Karpas-422 (cell line): ENCODE results near the gene ADAMTS15. TPM values are rescaled to one million over a fixed set of nuclear protein-coding genes. Genes with fewer than 3 reads are reported as not detected.

Experiments used
- DNase-seq: peaks from one replicate; pipeline ENCODE4 v3.0.0-alpha.2; 2015
- H2AFZ ChIP-seq: fragments of 200-600 bp; sonication (generic); 2 replicates; pipeline ENCODE4 v1.6.1; 2014; ENCODE audit warnings: antibody characterized with exemption, low read length, mixed read lengths
- H3K27ac ChIP-seq: fragments of 200-600 bp; sonication (generic); 2 replicates; pipeline ENCODE4 v1.5.1; 2014; ENCODE audit warnings: mild to moderate bottlenecking, low read length, moderate library complexity
- H3K27me3 ChIP-seq: fragments of 200-600 bp; sonication (generic); 2 replicates; pipeline ENCODE4 v1.6.1; 2014; ENCODE audit warnings: low read length, mixed read lengths
- H3K36me3 ChIP-seq: fragments of 200-600 bp; sonication (generic); 2 replicates; pipeline ENCODE4 v1.6.1; 2014; ENCODE audit warnings: low read length, mixed read lengths; ENCODE audit not compliant: insufficient read depth
- H3K4me1 ChIP-seq: fragments of 200-600 bp; sonication (generic); 2 replicates; pipeline ENCODE4 v1.6.1; 2014; ENCODE audit warnings: mild to moderate bottlenecking, low read length, mixed read lengths
- H3K4me2 ChIP-seq: fragments of 200-600 bp; sonication (generic); 2 replicates; pipeline ENCODE4 v1.6.1; 2014; ENCODE audit warnings: low read length, low read depth, mild to moderate bottlenecking; ENCODE audit not compliant: poor library complexity, severe bottlenecking
- H3K4me3 ChIP-seq: fragments of 200-600 bp; sonication (generic); 2 replicates; pipeline ENCODE4 v1.5.1; 2014; ENCODE audit warnings: mild to moderate bottlenecking, antibody characterized with exemption, low read length, mixed read lengths
- H3K79me2 ChIP-seq: fragments of 200-600 bp; sonication (generic); 2 replicates; pipeline ENCODE4 v1.6.1; 2014; ENCODE audit warnings: mild to moderate bottlenecking, low read length, mixed read lengths
- H3K9ac ChIP-seq: fragments of 200-600 bp; sonication (generic); 2 replicates; pipeline ENCODE4 v1.6.0; 2014; ENCODE audit warnings: low read length
- H3K9me2 ChIP-seq: fragments of 200-600 bp; sonication (generic), shearing (Covaris generic); replicated peaks from 2 replicates; pipeline ENCODE4 v1.6.0; 2014; ENCODE audit warnings: mild to moderate bottlenecking, low read length, moderate library complexity; ENCODE audit not compliant: insufficient read depth
- H3K9me3 ChIP-seq: fragments of 300-700, 200-600 bp; sonication (generic); 2 replicates; pipeline ENCODE4 v1.6.1; 2014; ENCODE audit warnings: low read length, mixed read lengths
- H4K20me1 ChIP-seq: fragments of 200-600 bp; sonication (generic); 2 replicates; pipeline ENCODE4 v1.6.1; 2014; ENCODE audit warnings: mild to moderate bottlenecking, antibody characterized with exemption, low read length, low read depth; ENCODE audit not compliant: insufficient read depth
- total RNA-seq: library from RNA; depleted of rRNA; stranded (reverse); fragments of >200 nt; shearing (Covaris generic); gene quantifications from 2 replicates; pipeline ENCODE4 v1.2.3, GENCODE V29; 2014; ENCODE audit warnings: low replicate concordance

Gene ADAMTS15
- total RNA-seq, 1 experiment from 2014 or later, result not detected

DNA sequence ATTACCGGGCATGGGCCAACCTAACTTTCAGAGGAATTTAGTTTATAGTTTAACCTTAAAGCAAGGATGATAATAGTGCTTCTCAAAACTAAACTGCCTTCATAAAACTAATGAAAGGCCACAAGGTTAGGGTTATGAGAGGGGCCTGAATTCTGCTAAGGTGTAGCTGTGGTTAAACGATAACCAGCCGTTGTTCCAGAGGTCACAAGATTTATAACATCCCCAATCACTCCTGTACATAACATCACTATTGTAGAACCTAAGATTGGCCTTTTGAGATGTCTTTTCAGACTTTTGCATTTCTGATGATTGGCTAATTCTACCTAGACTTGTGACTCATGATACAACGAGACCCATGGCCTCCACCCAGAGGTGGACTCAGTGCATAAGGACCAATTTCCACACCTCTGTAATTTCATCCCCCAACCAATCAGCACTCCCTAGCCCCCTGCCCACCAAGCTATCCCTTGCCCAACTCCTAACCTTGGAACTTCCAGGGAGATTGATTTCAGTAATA lies 69.8 kb downstream of the ADAMTS15 start:
- DNase-seq, result no peak
- Histone ChIP-seq H3K4me3 (no peak overlapping the region), H3K27me3 (no peaks in the 10 kb centered on the region), H2AFZ (no peak overlapping the region), H3K4me1 (no peaks in the 10 kb centered on the region), H4K20me1 (no peaks in the 10 kb centered on the region), H3K79me2 (no peaks in the 10 kb centered on the region), H3K27ac (no peak overlapping the region), H3K9me3 (no peaks in the 10 kb centered on the region), H3K36me3 (no peaks in the 10 kb centered on the region), H3K9me2 (no peaks in the 10 kb centered on the region), H3K9ac (no peak overlapping the region), H3K4me2 (no peak overlapping the region)

DNA sequence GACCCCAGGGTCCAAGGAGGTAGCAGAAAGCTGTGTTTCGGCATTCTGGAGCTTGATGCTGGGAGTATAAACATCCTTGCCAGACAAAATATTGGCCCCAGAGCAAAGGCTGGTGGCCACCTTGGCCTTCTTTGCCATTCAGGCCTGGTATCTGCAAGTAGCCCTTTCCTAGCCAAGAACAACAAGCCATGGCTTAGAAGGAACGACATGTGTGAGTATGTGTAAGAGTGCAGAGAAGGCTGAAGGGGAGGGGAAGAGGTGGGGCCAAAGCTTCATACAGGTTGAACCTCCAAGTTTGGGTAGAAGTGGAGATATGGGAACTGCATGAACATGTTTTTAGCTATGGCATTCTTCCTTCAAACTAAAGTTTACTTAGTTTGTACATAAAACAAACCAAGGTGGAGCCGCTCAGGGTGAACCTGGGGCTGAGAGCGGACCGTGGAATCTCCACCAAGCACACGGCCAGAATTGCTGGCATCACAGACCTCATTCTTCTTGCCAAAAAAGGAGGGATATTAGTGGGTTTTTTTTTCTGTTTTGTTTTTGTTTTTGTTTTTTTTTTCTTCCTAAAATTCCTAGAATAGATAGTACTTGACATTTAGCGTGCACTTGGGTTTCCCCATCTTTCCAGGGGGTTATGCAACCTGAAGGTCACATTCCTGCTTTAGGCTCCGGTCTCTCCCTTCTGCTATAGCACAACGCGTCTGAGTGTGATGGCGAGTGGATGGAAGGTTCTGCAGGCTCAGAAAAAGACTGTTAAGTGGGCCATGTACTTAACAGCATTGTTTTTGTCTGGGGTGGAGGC lies 70.9 kb downstream of the ADAMTS15 start:
- no peak overlapping the region for H3K4me3 ChIP-seq

DNA sequence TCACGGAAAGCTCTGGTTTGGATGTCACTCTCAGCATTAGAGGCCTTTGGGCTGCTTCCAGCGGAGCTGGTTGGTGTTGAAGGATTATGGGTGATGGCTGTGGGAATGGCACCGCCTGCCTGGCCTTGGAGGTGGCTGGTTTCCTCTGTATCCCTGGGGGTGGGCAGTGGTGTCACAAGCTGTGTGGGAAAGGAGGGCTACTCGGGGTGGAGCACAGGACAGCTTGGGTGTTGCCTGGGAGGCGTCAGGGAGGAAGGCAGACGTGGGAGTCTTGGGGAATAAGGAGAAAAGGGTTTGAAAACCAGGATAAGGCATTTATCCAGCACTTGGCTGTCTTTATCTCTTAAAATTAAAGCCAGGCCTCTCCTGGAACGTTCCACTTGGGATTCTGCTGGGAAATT lies 71.8 kb downstream of the ADAMTS15 start:
- Histone ChIP-seq H3K4me1 (no peaks in the 10 kb centered on the region), H3K4me2 (no peak overlapping the region), H3K9ac (no peak overlapping the region), H3K9me3 (no peaks in the 10 kb centered on the region), H3K36me3 (no peaks in the 10 kb centered on the region), H3K4me3 (no peak overlapping the region), H2AFZ (no peak overlapping the region), H4K20me1 (no peaks in the 10 kb centered on the region), H3K27me3 (no peaks in the 10 kb centered on the region), H3K79me2 (no peaks in the 10 kb centered on the region), H3K9me2 (no peaks in the 10 kb centered on the region), H3K27ac (no peak overlapping the region)
- no peak for DNase-seq

More for the DNA sequence above, 70.9 kb downstream of the ADAMTS15 start:
- H2AFZ ChIP-seq, result no peak overlapping the region
- no peak overlapping the region for H3K4me2 ChIP-seq
- no peaks in the 10 kb centered on the region for H3K4me1 ChIP-seq
- DNase-seq, result no peak
- H3K27ac ChIP-seq, result no peak overlapping the region
- no peaks in the 10 kb centered on the region for H3K79me2 ChIP-seq
- no peak overlapping the region for H3K9ac ChIP-seq
- no peaks in the 10 kb centered on the region for H3K27me3 ChIP-seq
- no peaks in the 10 kb centered on the region for H4K20me1 ChIP-seq
- H3K9me3 ChIP-seq, result no peaks in the 10 kb centered on the region
- H3K9me2 ChIP-seq, result no peaks in the 10 kb centered on the region
- H3K36me3 ChIP-seq, result no peaks in the 10 kb centered on the region

DNA sequence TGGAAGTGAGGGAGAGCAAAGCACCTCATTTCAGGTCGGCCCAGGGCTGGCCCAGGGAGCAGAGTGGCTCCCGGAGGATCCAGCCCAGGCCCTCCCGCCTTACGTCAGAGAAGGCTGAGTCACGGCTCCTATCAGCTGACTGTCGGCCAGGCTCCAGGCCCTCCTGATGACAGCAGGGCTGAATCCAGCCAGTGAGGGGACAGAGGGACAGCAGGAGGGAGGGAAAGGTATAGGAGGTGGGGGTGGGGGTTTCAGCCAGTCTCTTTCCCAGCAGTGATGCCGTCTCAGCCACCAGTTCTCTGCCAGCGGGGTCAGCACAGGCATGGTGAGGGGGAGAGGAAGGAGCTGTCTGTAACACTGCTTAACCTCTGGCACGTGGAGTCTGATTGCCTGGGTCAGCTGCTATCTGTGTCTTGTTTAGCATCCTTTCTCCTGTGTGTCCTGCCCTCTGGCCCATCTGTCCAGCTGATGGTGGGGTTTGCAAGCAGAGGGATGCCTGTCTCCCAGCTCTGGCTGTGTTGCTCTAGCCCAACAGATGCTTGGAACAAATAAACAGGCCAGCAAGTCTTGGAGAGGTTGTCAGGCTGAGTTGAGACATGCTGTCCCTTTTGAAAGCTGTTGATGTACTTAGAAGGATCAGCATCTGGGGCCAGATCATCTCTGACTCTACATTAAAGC lies 74.0 kb downstream of the ADAMTS15 start:
- no peak overlapping the region for H2AFZ ChIP-seq
- no peak overlapping the region for H3K4me2 ChIP-seq
- H3K27ac ChIP-seq, result no peak overlapping the region
- no peaks in the 10 kb centered on the region for H3K9me2 ChIP-seq
- no peak overlapping the region for H3K4me3 ChIP-seq
- no peaks in the 10 kb centered on the region for H4K20me1 ChIP-seq
- H3K79me2 ChIP-seq, result no peaks in the 10 kb centered on the region
- H3K9me3 ChIP-seq, result no peaks in the 10 kb centered on the region
- H3K36me3 ChIP-seq, result no peaks in the 10 kb centered on the region
- no peaks in the 10 kb centered on the region for H3K27me3 ChIP-seq
- no peak for DNase-seq
- H3K4me1 ChIP-seq, result no peaks in the 10 kb centered on the region
- H3K9ac ChIP-seq, result no peak overlapping the region

DNA sequence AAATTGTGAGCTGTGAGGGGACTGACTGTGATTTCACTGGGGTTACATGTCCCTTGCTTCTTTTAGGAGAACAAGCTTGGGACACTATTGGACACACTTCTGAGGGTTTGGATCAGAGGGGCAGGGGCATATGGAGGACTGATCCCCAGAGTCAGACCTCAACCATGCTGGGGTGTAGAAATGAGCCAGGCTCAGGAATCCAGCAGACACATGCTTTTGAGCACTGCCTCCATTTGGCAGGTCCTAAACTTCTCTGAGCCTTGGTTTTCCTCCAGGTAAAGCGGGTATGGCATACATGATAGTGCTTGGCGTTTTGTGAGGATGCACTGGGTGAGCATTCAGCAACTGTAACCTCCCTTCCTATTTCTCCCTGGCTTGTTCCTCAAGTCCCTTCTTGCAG lies 74.7 kb downstream of the ADAMTS15 start:
- no peak overlapping the region for H3K9ac ChIP-seq

DNA sequence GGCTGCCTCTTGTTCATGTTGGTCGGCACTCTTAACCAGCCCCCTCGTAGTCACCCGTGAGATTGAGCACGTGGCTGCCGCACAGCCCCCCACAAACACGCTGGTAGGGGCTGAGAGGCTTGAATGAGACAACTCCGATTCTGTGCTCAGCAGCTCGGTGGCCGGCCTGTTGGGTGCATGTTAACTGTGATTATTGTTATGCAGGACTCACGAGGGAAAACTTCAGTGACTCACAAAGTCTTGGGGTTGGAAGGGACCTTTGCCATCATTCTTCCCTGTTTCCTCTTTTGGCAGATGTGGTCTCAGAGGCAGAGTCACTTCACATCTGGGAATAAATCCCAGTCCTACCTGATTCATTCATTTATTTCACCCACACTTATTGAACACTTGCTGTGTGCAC lies 75.2 kb downstream of the ADAMTS15 start:
- Histone ChIP-seq H3K27ac (no peak overlapping the region), H3K9me3 (no peaks in the 10 kb centered on the region), H2AFZ (no peak overlapping the region), H3K9me2 (no peaks in the 10 kb centered on the region), H4K20me1 (no peaks in the 10 kb centered on the region), H3K79me2 (no peaks in the 10 kb centered on the region), H3K36me3 (no peaks in the 10 kb centered on the region), H3K27me3 (no peaks in the 10 kb centered on the region), H3K9ac (no peak overlapping the region), H3K4me2 (no peak overlapping the region), H3K4me3 (no peak overlapping the region), H3K4me1 (no peaks in the 10 kb centered on the region)
- no peak for DNase-seq

More for the DNA sequence above, 74.7 kb downstream of the ADAMTS15 start:
- H3K9me3 ChIP-seq, result no peaks in the 10 kb centered on the region
- no peaks in the 10 kb centered on the region for H3K36me3 ChIP-seq
- H3K27ac ChIP-seq, result no peak overlapping the region
- H3K4me3 ChIP-seq, result no peak overlapping the region
- no peaks in the 10 kb centered on the region for H3K27me3 ChIP-seq
- DNase-seq, result no peak
- no peaks in the 10 kb centered on the region for H3K4me1 ChIP-seq
- no peaks in the 10 kb centered on the region for H3K79me2 ChIP-seq
- no peaks in the 10 kb centered on the region for H4K20me1 ChIP-seq
- H3K4me2 ChIP-seq, result no peak overlapping the region
- no peaks in the 10 kb centered on the region for H3K9me2 ChIP-seq
- no peak overlapping the region for H2AFZ ChIP-seq

DNA sequence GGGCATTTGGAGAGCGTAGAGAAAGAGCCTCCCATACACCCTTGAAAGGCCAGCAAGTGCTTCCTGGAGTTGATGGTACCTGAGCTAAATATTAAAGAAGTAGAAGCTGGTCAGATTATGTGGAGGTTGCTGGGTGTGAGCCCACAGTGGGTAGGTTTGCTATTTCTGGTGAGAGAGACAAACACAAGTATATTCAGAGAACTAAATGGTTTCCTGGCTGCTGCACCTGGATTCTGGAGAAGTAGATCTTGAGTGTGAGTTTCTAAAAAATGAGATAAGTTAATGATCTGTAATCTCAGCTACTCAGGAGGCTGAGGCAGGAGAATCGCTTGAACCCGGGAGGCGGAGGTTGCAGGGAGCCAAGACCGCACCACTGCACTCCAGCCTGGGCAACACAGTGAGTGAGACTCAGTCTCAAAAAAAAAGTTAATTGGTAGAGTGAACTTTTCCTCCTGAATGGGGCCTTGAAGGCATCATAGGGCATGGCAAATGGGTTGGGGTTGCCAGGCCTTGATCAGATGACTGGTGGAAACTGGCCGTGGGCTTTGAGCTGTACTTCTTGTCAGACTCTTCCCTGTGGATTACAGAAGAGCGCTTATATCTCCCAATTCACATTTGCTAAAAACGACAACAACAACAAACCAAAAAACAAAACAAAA lies 75.8 kb downstream of the ADAMTS15 start:
- no peak overlapping the region for H3K9ac ChIP-seq
- no peaks in the 10 kb centered on the region for H3K79me2 ChIP-seq
- H3K9me2 ChIP-seq, result no peaks in the 10 kb centered on the region
- no peaks in the 10 kb centered on the region for H3K9me3 ChIP-seq
- no peak overlapping the region for H3K4me2 ChIP-seq
- H2AFZ ChIP-seq, result no peak overlapping the region
- no peaks in the 10 kb centered on the region for H3K4me1 ChIP-seq
- no peaks in the 10 kb centered on the region for H4K20me1 ChIP-seq
- DNase-seq, result no peak
- H3K4me3 ChIP-seq, result no peak overlapping the region
- no peaks in the 10 kb centered on the region for H3K27me3 ChIP-seq
- no peaks in the 10 kb centered on the region for H3K36me3 ChIP-seq
- no peak overlapping the region for H3K27ac ChIP-seq

DNA sequence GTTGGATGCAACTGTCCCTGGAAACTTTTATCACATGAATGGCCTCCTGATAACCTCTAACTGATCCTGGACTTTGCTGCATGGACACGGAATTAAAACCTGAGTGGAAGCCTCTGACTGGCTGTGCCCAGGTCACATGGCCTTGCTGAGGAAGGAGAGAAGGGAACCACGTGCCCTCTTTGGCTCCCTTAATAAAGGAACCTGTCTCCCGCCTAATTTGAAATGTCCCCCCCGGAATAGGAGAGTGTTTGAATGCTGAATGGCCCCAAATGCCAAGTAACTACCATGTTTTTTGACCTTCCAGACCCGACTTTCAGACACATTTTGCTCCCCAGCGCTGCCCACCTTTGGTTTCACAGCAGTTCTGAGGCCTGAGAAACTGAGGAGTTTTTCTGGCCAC lies 76.9 kb downstream of the ADAMTS15 start:
- no peaks in the 10 kb centered on the region for H3K4me1 ChIP-seq
- H3K27me3 ChIP-seq, result no peaks in the 10 kb centered on the region
- no peak overlapping the region for H3K4me3 ChIP-seq
- H3K4me2 ChIP-seq, result no peak overlapping the region
- H3K9ac ChIP-seq, result no peak overlapping the region
- no peak for DNase-seq
- no peaks in the 10 kb centered on the region for H3K36me3 ChIP-seq
- H3K9me3 ChIP-seq, result no peaks in the 10 kb centered on the region
- H3K27ac ChIP-seq, result no peak overlapping the region
- no peaks in the 10 kb centered on the region for H4K20me1 ChIP-seq
- H3K79me2 ChIP-seq, result no peaks in the 10 kb centered on the region
- H2AFZ ChIP-seq, result no peak overlapping the region
- H3K9me2 ChIP-seq, result no peaks in the 10 kb centered on the region
